OCI-LY1 (cell line): ENCODE measurements around the gene EWSR1.

ENCODE experiments used
- H2AFZ ChIP-seq: fragments of 200-600 bp; sonication (generic), shearing (Covaris generic); 2 replicates; pipeline ENCODE4 v1.6.0; 2014; ENCODE audit warnings: antibody characterized with exemption, mild to moderate bottlenecking, low read length
- H3F3A ChIP-seq: fragments of 200-600 bp; sonication (generic), shearing (Covaris generic); 2 replicates; pipeline ENCODE4 v1.6.0; 2014; ENCODE audit warnings: mild to moderate bottlenecking, antibody characterized with exemption, low read length, moderate library complexity; ENCODE audit not compliant: insufficient read depth
- H3K27ac ChIP-seq: fragments of 200-600 bp; sonication (generic); 2 replicates; pipeline ENCODE4 v1.5.1; 2014; ENCODE audit warnings: low read length, mixed run types, mild to moderate bottlenecking, low read depth; ENCODE audit not compliant: poor library complexity, severe bottlenecking
- H3K27me3 ChIP-seq: fragments of 200-600 bp; sonication (generic); 2 replicates; pipeline ENCODE4 v1.6.0; 2014; ENCODE audit warnings: antibody characterized with exemption, mild to moderate bottlenecking, low read length, moderate library complexity; ENCODE audit not compliant: insufficient read depth
- H3K36me3 ChIP-seq: fragments of 200-600 bp; sonication (generic); 2 replicates; pipeline ENCODE4 v1.6.1; 2014; ENCODE audit warnings: mild to moderate bottlenecking, antibody characterized with exemption, low read length, moderate library complexity, mixed read lengths; ENCODE audit not compliant: insufficient read depth
- H3K4me1 ChIP-seq: fragments of 200-600 bp; sonication (generic); 2 replicates; pipeline ENCODE4 v1.5.1; 2014; ENCODE audit warnings: mild to moderate bottlenecking, low read length, moderate library complexity; ENCODE audit not compliant: insufficient read depth, severe bottlenecking
- H3K4me2 ChIP-seq: fragments of 200-600 bp; sonication (generic), shearing (Covaris generic); 2 replicates; pipeline ENCODE4 v1.6.1; 2014; ENCODE audit warnings: low read length
- H3K4me3 ChIP-seq: fragments of 200-600 bp; sonication (generic); 2 replicates; pipeline ENCODE4 v1.5.1; 2014; ENCODE audit warnings: low read length, low read depth, mild to moderate bottlenecking, mixed read lengths; ENCODE audit not compliant: poor library complexity, severe bottlenecking
- H3K79me2 ChIP-seq: fragments of 200-600 bp; shearing (Covaris generic); 2 replicates; pipeline ENCODE4 v1.6.1; 2016; ENCODE audit warnings: mixed run types, low read length, mixed read lengths; ENCODE audit not compliant: insufficient read depth
- H3K9ac ChIP-seq: fragments of 200-600 bp; sonication (generic), shearing (Covaris generic); 2 replicates; pipeline ENCODE4 v1.6.1; 2014; ENCODE audit warnings: mild to moderate bottlenecking, low read length, mixed read lengths
- H3K9me2 ChIP-seq: fragments of 200-600 bp; sonication (generic), shearing (Covaris generic); 2 replicates; pipeline ENCODE4 v1.6.1; 2014; ENCODE audit warnings: low read depth, mild to moderate bottlenecking, low read length, mixed read lengths
- H3K9me3 ChIP-seq: fragments of 200-600 bp; shearing (Covaris generic); 2 replicates; pipeline ENCODE4 v1.6.1; 2014; ENCODE audit warnings: low read length, mixed read lengths
- H4K20me1 ChIP-seq: fragments of 200-600 bp; sonication (generic), shearing (Covaris generic); 2 replicates; pipeline ENCODE4 v1.6.0; 2016; ENCODE audit warnings: mild to moderate bottlenecking, low read length; ENCODE audit not compliant: insufficient read depth
- CTCF ChIP-seq: fragments of 200-600 bp; sonication (generic), shearing (Covaris generic); IDR thresholded peaks from 2 replicates; pipeline ENCODE4 v1.5.1; 2017; ENCODE audit warnings: mild to moderate bottlenecking, antibody characterized with exemption, low read length, moderate library complexity, mixed read lengths
- EZH2 ChIP-seq: fragments of 200-600 bp; sonication (generic), shearing (Covaris generic); IDR thresholded peaks from 2 replicates; pipeline ENCODE4 v1.8.0; 2017; ENCODE audit warnings: borderline replicate concordance, mixed run types, mild to moderate bottlenecking, antibody characterized with exemption, low read length, moderate library complexity, mixed read lengths

EWSR1 gene

GRCh38 chr22:29301716-29302401 is 33.8 kb downstream of the EWSR1 start:
- no peak for TF ChIP-seq CTCF
- no peak for TF ChIP-seq EZH2
- Histone ChIP-seq H2AFZ (no peak overlapping the region), H3F3A (no peaks in the 10 kb centered on the region), H3K36me3 (peaks cover 44% of the 10 kb centered on the region), H3K27ac (no peak overlapping the region), H3K4me3 (no peak overlapping the region), H3K9ac (no peak overlapping the region), H3K79me2 (no peaks in the 10 kb centered on the region), H4K20me1 (no peaks in the 10 kb centered on the region), H3K9me3 (no peaks in the 10 kb centered on the region), H3K4me1 (peaks cover 8% of the 10 kb centered on the region), H3K9me2 (no peaks in the 10 kb centered on the region), H3K27me3 (peaks cover 8% of the 10 kb centered on the region; the same call in 1 of the 2 replicates), H3K4me2 (no peak overlapping the region)

- H3F3A ChIP-seq, result no peaks in the 10 kb centered on the region
- H3K9me3 ChIP-seq, result no peaks in the 10 kb centered on the region
- peaks cover 8% of the 10 kb centered on the region; the same call in 1 of the 2 replicates for H3K27me3 ChIP-seq
- no peak overlapping the region for H3K9ac ChIP-seq
- no peaks in the 10 kb centered on the region for H4K20me1 ChIP-seq
- no peak overlapping the region for H3K4me2 ChIP-seq
- H3K36me3 ChIP-seq, result peaks cover 39% of the 10 kb centered on the region
- H3K4me3 ChIP-seq, result no peak overlapping the region
- H3K79me2 ChIP-seq, result no peaks in the 10 kb centered on the region
- H3K4me1 ChIP-seq, result peaks cover 8% of the 10 kb centered on the region
- no peak overlapping the region for H2AFZ ChIP-seq
- H3K9me2 ChIP-seq, result no peaks in the 10 kb centered on the region
- TF ChIP-seq CTCF (no peak), EZH2 (no peak)
- H3K27ac ChIP-seq, result no peak overlapping the region
Measured at GRCh38 chr22:29302402-29302680, 34.3 kb downstream of the EWSR1 start.

- Histone ChIP-seq H3K9me3 (no peaks in the 10 kb centered on the region), H2AFZ (no peak overlapping the region), H3K4me2 (no peak overlapping the region), H3K9me2 (no peaks in the 10 kb centered on the region), H3K36me3 (peaks cover 34% of the 10 kb centered on the region), H4K20me1 (no peaks in the 10 kb centered on the region), H3F3A (no peaks in the 10 kb centered on the region), H3K27me3 (peaks cover 8% of the 10 kb centered on the region; the same call in 1 of the 2 replicates), H3K4me1 (peaks cover 8% of the 10 kb centered on the region), H3K27ac (no peak overlapping the region), H3K9ac (no peak overlapping the region), H3K79me2 (no peaks in the 10 kb centered on the region), H3K4me3 (no peak overlapping the region)
- TF ChIP-seq CTCF (no peak), EZH2 (no peak)
Measured at GRCh38 chr22:29302681-29303465, 34.8 kb downstream of the EWSR1 start.
